Measurements from ENCODE around the gene MYL7. TPM values are rescaled to one million over a fixed set of nuclear protein-coding genes. Genes with fewer than 3 reads are reported as not detected.

Gene MYL7
- total and polyA plus RNA-seq, 2 donors (not counting 3 experiments of a cell fraction or from before 2014, with no cell fraction given), result not detected

- no peak overlapping the region for H3K9ac ChIP-seq (replicated peaks; ENCODE audit: extremely low read depth, insufficient read depth, low read length)
- dilution Hi-C loops (cut with MboI; ENCODE audit: extremely low pct_ligation_motif_present, low sequenced_read_pairs) (no loop called here), intact Hi-C loops (cut with micrococcal nuclease) (no loop called here)
- H4K20me1 ChIP-seq (replicated peaks; ENCODE audit: control insufficient read depth, extremely low read depth, insufficient read depth, low read length), result no peaks in the 10 kb centered on the region
- H3K79me2 ChIP-seq (ENCODE audit: control insufficient read depth, insufficient read depth, low read length), result no peaks in the 10 kb centered on the region
- ChIA-PET POLR2A (no interaction called here), CTCF (interaction anchor here (1.0 to 1.3 kb wide), 2 partner anchors 13 to 18 kb away, joined by 3 to 4 read pairs; no protein-coding TSS in a partner anchor)
- H3K36me3 ChIP-seq (ENCODE audit: control insufficient read depth in 2 of 2, extremely low read depth in 1 of 2, insufficient read depth in 2 of 2, low read length in 2 of 2), result no peaks in the 10 kb centered on the region
- no peak for FAIRE-seq
- no peak overlapping the region for H3K27ac ChIP-seq (ENCODE audit: insufficient read depth, low read depth, low read length)
- no TSS peak for BruUV-seq (replicated peaks)
- H3K27me3 ChIP-seq (ENCODE audit: control insufficient read depth in 2 of 2, insufficient read depth in 2 of 2, low read length in 2 of 2), result no peaks in the 10 kb centered on the region
- H3K4me1 ChIP-seq (ENCODE audit: control insufficient read depth, extremely low read depth, insufficient read depth, low read length), result no peaks in the 10 kb centered on the region
- H3K9me1 ChIP-seq (replicated peaks; ENCODE audit: control insufficient read depth, extremely low read depth, insufficient read depth, low read length), result no peaks in the 10 kb centered on the region
- no peak overlapping the region for H2AFZ ChIP-seq (ENCODE audit: low read depth, low read length)
- no peak overlapping the region for H3K4me3 ChIP-seq (replicated peaks in 1 of 3; ENCODE audit: insufficient read depth in 1 of 3, low read depth in 1 of 3, low read length in 3 of 3)
- TF ChIP-seq EZH2 (IDR thresholded peaks at IDR 0.05; ENCODE audit: borderline replicate concordance, low read depth, low read length, severe bottlenecking), result no peak
- no peak overlapping the region for H3K4me2 ChIP-seq (ENCODE audit: insufficient read depth, low read length)
- H3K9me3 ChIP-seq (replicated peaks; ENCODE audit: control insufficient read depth, insufficient read depth, low read length), result no peaks in the 10 kb centered on the region
- no peak for DNase-seq (ENCODE audit: low read depth, low spot score)
Observed at GRCh38 chr7:44096326-44096881, 44.7 kb downstream of the MYL7 start.

DNA sequence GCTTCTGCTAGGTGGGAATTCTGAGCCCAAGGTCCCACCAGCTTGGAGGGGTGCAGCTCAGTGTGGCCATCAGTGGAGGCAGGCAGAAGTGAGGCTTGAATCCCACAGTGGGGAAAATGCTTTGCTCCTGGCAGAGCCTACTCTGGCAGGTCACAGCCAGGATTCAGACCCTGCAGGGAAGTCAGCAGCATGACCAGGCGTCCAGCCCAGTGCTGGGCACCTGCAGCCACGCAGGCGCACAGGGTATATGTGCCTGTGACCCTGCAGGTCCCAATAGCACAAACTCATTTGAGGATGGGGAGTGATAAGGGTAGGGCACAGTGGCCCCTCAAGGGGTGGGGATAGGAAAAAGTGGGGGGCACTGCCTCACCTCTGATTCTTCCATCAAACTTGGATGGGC, 45.4 kb downstream of the MYL7 start:
- Histone ChIP-seq H4K20me1 (replicated peaks; ENCODE audit: control insufficient read depth, extremely low read depth, insufficient read depth, low read length) (no peaks in the 10 kb centered on the region), H3K4me3 (replicated peaks in 1 of 3; ENCODE audit: insufficient read depth in 1 of 3, low read depth in 1 of 3, low read length in 3 of 3) (no peak overlapping the region), H3K4me2 (ENCODE audit: insufficient read depth, low read length) (no peak overlapping the region), H3K4me1 (ENCODE audit: control insufficient read depth, extremely low read depth, insufficient read depth, low read length) (no peaks in the 10 kb centered on the region), H3K9ac (replicated peaks; ENCODE audit: extremely low read depth, insufficient read depth, low read length) (no peak overlapping the region), H3K9me1 (replicated peaks; ENCODE audit: control insufficient read depth, extremely low read depth, insufficient read depth, low read length) (no peaks in the 10 kb centered on the region), H3K36me3 (ENCODE audit: control insufficient read depth in 2 of 2, extremely low read depth in 1 of 2, insufficient read depth in 2 of 2, low read length in 2 of 2) (no peaks in the 10 kb centered on the region), H3K27ac (ENCODE audit: insufficient read depth, low read depth, low read length) (no peak overlapping the region), H3K79me2 (ENCODE audit: control insufficient read depth, insufficient read depth, low read length) (no peaks in the 10 kb centered on the region), H3K27me3 (ENCODE audit: control insufficient read depth in 2 of 2, insufficient read depth in 2 of 2, low read length in 2 of 2) (no peaks in the 10 kb centered on the region), H2AFZ (ENCODE audit: low read depth, low read length) (no peak overlapping the region), H3K9me3 (replicated peaks; ENCODE audit: control insufficient read depth, insufficient read depth, low read length) (no peaks in the 10 kb centered on the region)
- FAIRE-seq (no peak), DNase-seq (ENCODE audit: low read depth, low spot score) (no peak)
- CTCF ChIA-PET, result no interaction called here
- POLR2A ChIA-PET, result no interaction called here
- intact Hi-C loops (cut with micrococcal nuclease) (no loop called here), dilution Hi-C loops (cut with MboI; ENCODE audit: extremely low pct_ligation_motif_present, low sequenced_read_pairs) (no loop called here)
- TF ChIP-seq FOS (IDR thresholded peaks at IDR 0.05; ENCODE audit: borderline replicate concordance, insufficient read depth, low read length), result no peak
- TF ChIP-seq POLR2A (IDR thresholded peaks at IDR 0.05; ENCODE audit: low read depth, low read length), result no peak
- no peak for TF ChIP-seq EZH2 (IDR thresholded peaks at IDR 0.05; ENCODE audit: borderline replicate concordance, low read depth, low read length, severe bottlenecking)
- no peak for TF ChIP-seq GATA2 (IDR thresholded peaks at IDR 0.05; ENCODE audit: insufficient read depth, insufficient read length, low read depth, low read length)
- TF ChIP-seq, protein P1, sequence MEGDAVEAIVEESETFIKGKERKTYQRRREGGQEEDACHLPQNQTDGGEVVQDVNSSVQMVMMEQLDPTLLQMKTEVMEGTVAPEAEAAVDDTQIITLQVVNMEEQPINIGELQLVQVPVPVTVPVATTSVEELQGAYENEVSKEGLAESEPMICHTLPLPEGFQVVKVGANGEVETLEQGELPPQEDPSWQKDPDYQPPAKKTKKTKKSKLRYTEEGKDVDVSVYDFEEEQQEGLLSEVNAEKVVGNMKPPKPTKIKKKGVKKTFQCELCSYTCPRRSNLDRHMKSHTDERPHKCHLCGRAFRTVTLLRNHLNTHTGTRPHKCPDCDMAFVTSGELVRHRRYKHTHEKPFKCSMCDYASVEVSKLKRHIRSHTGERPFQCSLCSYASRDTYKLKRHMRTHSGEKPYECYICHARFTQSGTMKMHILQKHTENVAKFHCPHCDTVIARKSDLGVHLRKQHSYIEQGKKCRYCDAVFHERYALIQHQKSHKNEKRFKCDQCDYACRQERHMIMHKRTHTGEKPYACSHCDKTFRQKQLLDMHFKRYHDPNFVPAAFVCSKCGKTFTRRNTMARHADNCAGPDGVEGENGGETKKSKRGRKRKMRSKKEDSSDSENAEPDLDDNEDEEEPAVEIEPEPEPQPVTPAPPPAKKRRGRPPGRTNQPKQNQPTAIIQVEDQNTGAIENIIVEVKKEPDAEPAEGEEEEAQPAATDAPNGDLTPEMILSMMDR (IDR thresholded peaks at IDR 0.05; ENCODE audit: extremely low read depth in 1 of 2, insufficient read depth in 1 of 2, low read depth in 1 of 2, low read length in 2 of 2), result no peak
- no peak for TF ChIP-seq POLR2AphosphoS5 (IDR thresholded peaks at IDR 0.05; ENCODE audit: insufficient read depth, low read depth, low read length)
- no peak for TF ChIP-seq JUN (IDR thresholded peaks at IDR 0.05; ENCODE audit: borderline replicate concordance, insufficient read depth, insufficient read length, low read depth)
- TF ChIP-seq MYC (IDR thresholded peaks at IDR 0.05; ENCODE audit: low read depth, low read length), result no peak
- TF ChIP-seq, protein P2, sequence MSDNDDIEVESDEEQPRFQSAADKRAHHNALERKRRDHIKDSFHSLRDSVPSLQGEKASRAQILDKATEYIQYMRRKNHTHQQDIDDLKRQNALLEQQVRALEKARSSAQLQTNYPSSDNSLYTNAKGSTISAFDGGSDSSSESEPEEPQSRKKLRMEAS (IDR thresholded peaks at IDR 0.05; ENCODE audit: insufficient read depth, insufficient read length), result no peak
- no TSS peak for BruUV-seq (replicated peaks)

Measured in endothelial cell of umbilical vein (primary cell).